Activated CD4-positive, alpha-beta T cell treated with anti-CD3 and anti-CD28 coated beads for 36 hours (primary cell): ENCODE data around the gene DEDD2. TPM values are rescaled to one million over a fixed set of nuclear protein-coding genes. Genes with fewer than 3 reads are reported as not detected.

Experiments
- ATAC-seq: fragments of 200-7000 bp; cut with Tn5 transposase; one replicate; pipeline ENCODE4 v1.10.0; 2021; ENCODE audit warnings: mild to moderate bottlenecking, moderate library complexity
- CTCF ChIA-PET: fragments of 350-600 bp; sonication (Branson Sonifier 250); formaldehyde crosslinking; loops from one replicate; lab custom pipeline; 2021; ENCODE audit warnings: antibody characterized with exemption; lab: Charles Lee
- POLR2A ChIA-PET: fragments of 350-600 bp; sonication (Branson Sonifier 250); formaldehyde crosslinking; loops from one replicate; lab custom pipeline; 2021; ENCODE audit warnings: antibody characterized with exemption, inconsistent platforms; lab: Charles Lee
- DNase-seq: peaks from one replicate; pipeline ENCODE4 v3.0.0-alpha.2; 2020
- H3K27ac Mint-ChIP-seq: one replicate; pipeline ENCODE4 v1.8.0; 2021; ENCODE audit warnings: mixed read lengths
- H3K27me3 Mint-ChIP-seq: one replicate; pipeline ENCODE4 v1.8.0; 2021; ENCODE audit warnings: mixed read lengths
- H3K36me3 Mint-ChIP-seq: one replicate; pipeline ENCODE4 v1.8.0; 2021; ENCODE audit warnings: low read depth, mixed read lengths
- H3K4me1 Mint-ChIP-seq: one replicate; pipeline ENCODE4 v1.8.0; 2021; ENCODE audit warnings: mixed read lengths
- H3K4me3 Mint-ChIP-seq: one replicate; pipeline ENCODE4 v1.8.0; 2021; ENCODE audit warnings: mild to moderate bottlenecking, moderate library complexity, mixed read lengths
- H3K9me3 Mint-ChIP-seq: one replicate; pipeline ENCODE4 v1.8.0; 2021; ENCODE audit warnings: low read depth, mixed read lengths
- intact Hi-C, 2 experiments: fragments of 100-400 bp; cut with DNase I in 1 of 2; cut with micrococcal nuclease in 1 of 2; formaldehyde crosslinking; loops; one replicate each; pipeline versions ENCODE4 v1.14.2 to v1.15.1; 2022 to 2024; cut with DNase I, micrococcal nuclease
- total RNA-seq, 2 experiments: library from RNA; stranded (reverse); gene quantifications; one replicate each; pipeline ENCODE4 v1.2.3, GENCODE V29; 2021

DEDD2 gene
- total RNA-seq, 2 experiments from 2014 or later: 25.9 to 27.3 TPM

- intact Hi-C loops: loop anchor here in 1 of 2 experiments (5.0 kb wide), 1 partner anchor 86 kb away; no protein-coding TSS in a partner anchor
- peaks cover 4% of the 10 kb centered on the region for H3K9me3 Mint-ChIP-seq
- ChIA-PET CTCF (interaction anchor here (0.6 kb wide), 1 partner anchor 33 kb away, joined by 3 read pairs; no protein-coding TSS in a partner anchor), POLR2A (no interaction called here)
- no peak for ATAC-seq
- H3K4me1 Mint-ChIP-seq: peaks cover 66% of the 10 kb centered on the region
- H3K36me3 Mint-ChIP-seq: peaks cover 40% of the 10 kb centered on the region
- H3K27me3 Mint-ChIP-seq: no peaks in the 10 kb centered on the region
- no peak for DNase-seq
- H3K4me3 Mint-ChIP-seq: no peak overlapping the region
- no peak overlapping the region for H3K27ac Mint-ChIP-seq
These were observed 21.2 kb downstream of the DEDD2 start for GRCh38 chr19:42196011-42197001.

DNA sequence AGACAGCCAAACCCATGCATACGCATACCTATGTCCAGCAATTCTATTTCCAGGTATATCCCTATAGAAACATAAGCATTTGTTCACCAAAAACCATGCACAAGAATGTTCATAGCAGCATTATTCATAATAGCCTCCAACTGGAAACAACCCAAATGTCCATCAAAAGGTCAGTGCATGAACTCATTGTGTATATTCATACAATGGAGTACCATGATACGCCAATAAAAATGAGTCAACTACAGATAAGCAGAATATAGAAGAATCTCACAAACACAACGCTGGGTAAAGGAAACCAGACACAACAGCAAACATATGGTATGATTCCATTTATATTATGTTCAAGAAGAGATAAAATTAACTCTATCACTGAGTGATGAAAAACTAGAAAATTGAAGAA lies 23.8 kb downstream of the DEDD2 start:
- CTCF ChIA-PET: interaction anchor here (1.6 kb wide), 1 partner anchor 85 kb away, joined by 4 read pairs; no protein-coding TSS in a partner anchor

GRCh38 chr19:42193294-42193693 lies 24.2 kb downstream of the DEDD2 start:
- H3K27me3 Mint-ChIP-seq: no peaks in the 10 kb centered on the region
- H3K36me3 Mint-ChIP-seq: peaks cover 21% of the 10 kb centered on the region
- DNase-seq (no peak), ATAC-seq (no peak)
- H3K27ac Mint-ChIP-seq: no peak overlapping the region
- peaks cover 4% of the 10 kb centered on the region for H3K9me3 Mint-ChIP-seq
- H3K4me1 Mint-ChIP-seq: peaks cover 46% of the 10 kb centered on the region
- H3K4me3 Mint-ChIP-seq: no peak overlapping the region
- intact Hi-C loops: no loop called here
- CTCF ChIA-PET: interaction anchor here (1.0 to 1.6 kb wide), 2 partner anchors 13 to 84 kb away, joined by 3 to 4 read pairs; no protein-coding TSS in a partner anchor
- POLR2A ChIA-PET: no interaction called here

More for the DNA sequence above, 23.8 kb downstream of the DEDD2 start:
- Mint-ChIP-seq H3K27me3 (no peaks in the 10 kb centered on the region), H3K9me3 (peaks cover 4% of the 10 kb centered on the region), H3K27ac (no peak overlapping the region), H3K4me3 (no peak overlapping the region), H3K36me3 (peaks cover 23% of the 10 kb centered on the region), H3K4me1 (peaks cover 49% of the 10 kb centered on the region)
- ATAC-seq (no peak), DNase-seq (no peak)
- intact Hi-C loops: no loop called here
- POLR2A ChIA-PET: no interaction called here

GRCh38 chr19:42191855-42192254 lies 25.6 kb downstream of the DEDD2 start:
- H3K27ac Mint-ChIP-seq: peak overlapping the region; percentile 72
- H3K36me3 Mint-ChIP-seq: peaks cover 12% of the 10 kb centered on the region
- peak; percentile 73 for DNase-seq
- no peaks in the 10 kb centered on the region for H3K27me3 Mint-ChIP-seq
- H3K9me3 Mint-ChIP-seq: peaks cover 4% of the 10 kb centered on the region
- POLR2A ChIA-PET: no interaction called here
- no peak overlapping the region for H3K4me3 Mint-ChIP-seq
- intact Hi-C loops: no loop called here
- ATAC-seq: peak; percentile 88
- peaks cover 41% of the 10 kb centered on the region for H3K4me1 Mint-ChIP-seq
- CTCF ChIA-PET: interaction anchor here (1.0 to 1.2 kb wide), 3 partner anchors 11 to 77 kb away, joined by 3 to 5 read pairs (median 4); no protein-coding TSS in a partner anchor

DNA sequence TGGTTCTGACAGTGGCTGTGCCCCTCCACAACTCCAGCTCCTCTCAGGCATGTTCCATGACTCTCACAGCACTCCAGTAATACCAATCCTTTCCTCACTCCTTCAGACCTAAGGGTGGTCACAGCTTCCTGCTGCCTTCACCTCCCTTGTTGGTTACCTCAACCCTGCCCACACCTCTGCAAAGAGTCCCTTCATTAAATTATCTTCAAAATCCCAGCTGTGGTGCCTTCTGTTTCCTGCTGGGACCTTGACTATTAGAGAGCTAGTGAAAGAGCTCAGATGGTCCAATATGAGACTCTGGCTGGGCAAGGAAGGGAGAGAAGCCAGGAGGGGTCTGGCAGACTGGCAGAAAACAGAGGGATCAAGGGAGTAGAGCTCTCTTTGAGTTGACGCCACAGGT lies 26.1 kb downstream of the DEDD2 start:
- ATAC-seq: no peak
- CTCF ChIA-PET: interaction anchor here (0.6 to 1.2 kb wide), 8 partner anchors 10 to 108 kb away, joined by 3 to 5 read pairs (median 3); no protein-coding TSS in a partner anchor

GRCh38 chr19:42189133-42189532 lies 28.3 kb downstream of the DEDD2 start:
- intact Hi-C loops: no loop called here
- ChIA-PET POLR2A (no interaction called here), CTCF (interaction anchor here (0.6 to 1.5 kb wide), 5 partner anchors 12 to 85 kb away, joined by 3 to 5 read pairs (median 3); no protein-coding TSS in a partner anchor)
- H3K36me3 Mint-ChIP-seq: peaks cover 7% of the 10 kb centered on the region
- no peak for ATAC-seq
- no peak for DNase-seq
- no peak overlapping the region for H3K4me3 Mint-ChIP-seq
- peaks cover 4% of the 10 kb centered on the region for H3K9me3 Mint-ChIP-seq
- no peaks in the 10 kb centered on the region for H3K27me3 Mint-ChIP-seq
- H3K27ac Mint-ChIP-seq: no peak overlapping the region
- H3K4me1 Mint-ChIP-seq: peaks cover 45% of the 10 kb centered on the region

More for the DNA sequence above, 26.1 kb downstream of the DEDD2 start:
- intact Hi-C loops: no loop called here
- Mint-ChIP-seq H3K36me3 (peaks cover 8% of the 10 kb centered on the region), H3K9me3 (peaks cover 4% of the 10 kb centered on the region), H3K27ac (peak overlapping the region; percentile 72), H3K4me3 (no peak overlapping the region), H3K4me1 (peaks cover 35% of the 10 kb centered on the region), H3K27me3 (no peaks in the 10 kb centered on the region)
- DNase-seq: no peak
- POLR2A ChIA-PET: no interaction called here

GRCh38 chr19:42188665-42189064 lies 28.8 kb downstream of the DEDD2 start:
- DNase-seq (no peak), ATAC-seq (no peak)
- POLR2A ChIA-PET: no interaction called here
- intact Hi-C loops: no loop called here
- no peak overlapping the region for H3K4me3 Mint-ChIP-seq
- H3K27ac Mint-ChIP-seq: no peak overlapping the region
- CTCF ChIA-PET: interaction anchor here (0.6 to 1.5 kb wide), 5 partner anchors 12 to 84 kb away, joined by 3 to 5 read pairs (median 3); no protein-coding TSS in a partner anchor
- H3K9me3 Mint-ChIP-seq: peaks cover 4% of the 10 kb centered on the region
- no peaks in the 10 kb centered on the region for H3K27me3 Mint-ChIP-seq
- H3K36me3 Mint-ChIP-seq: peaks cover 4% of the 10 kb centered on the region
- H3K4me1 Mint-ChIP-seq: peaks cover 46% of the 10 kb centered on the region

DNA sequence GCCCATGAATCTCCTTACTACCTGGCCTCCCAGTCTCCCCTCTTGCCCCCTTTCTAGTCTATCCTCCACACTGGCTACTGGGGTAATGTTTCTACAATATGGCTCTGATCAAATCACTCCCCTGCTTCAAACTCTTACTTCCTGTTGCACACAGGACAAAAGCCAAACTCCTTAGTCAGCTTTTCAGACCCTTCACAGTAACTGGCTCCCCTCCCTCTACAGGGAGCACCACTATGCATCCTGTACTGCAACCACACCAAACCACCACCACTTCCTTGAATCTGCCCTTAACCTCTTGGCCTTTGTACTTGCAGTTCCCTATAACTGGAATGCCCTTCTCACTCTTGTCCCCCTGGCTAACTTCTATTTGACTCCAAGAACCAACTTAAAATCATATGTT lies 32.2 kb downstream of the DEDD2 start:
- Mint-ChIP-seq H3K27ac (peak overlapping the region; percentile 39), H3K27me3 (no peaks in the 10 kb centered on the region), H3K9me3 (no peaks in the 10 kb centered on the region), H3K4me3 (no peak overlapping the region), H3K36me3 (no peaks in the 10 kb centered on the region), H3K4me1 (peaks cover 31% of the 10 kb centered on the region)
- intact Hi-C loops: no loop called here
- ChIA-PET POLR2A (interaction anchor here (0.6 kb wide), 1 partner anchor 43 kb away, joined by 4 read pairs; no protein-coding TSS in a partner anchor), CTCF (interaction anchor here (0.7 to 4.6 kb wide), 13 partner anchors 9 to 138 kb away, joined by 3 to 37 read pairs (median 3); partner anchors contain the start of gene POU2F2)
- no peak for DNase-seq
- ATAC-seq: peak; percentile 65

DNA sequence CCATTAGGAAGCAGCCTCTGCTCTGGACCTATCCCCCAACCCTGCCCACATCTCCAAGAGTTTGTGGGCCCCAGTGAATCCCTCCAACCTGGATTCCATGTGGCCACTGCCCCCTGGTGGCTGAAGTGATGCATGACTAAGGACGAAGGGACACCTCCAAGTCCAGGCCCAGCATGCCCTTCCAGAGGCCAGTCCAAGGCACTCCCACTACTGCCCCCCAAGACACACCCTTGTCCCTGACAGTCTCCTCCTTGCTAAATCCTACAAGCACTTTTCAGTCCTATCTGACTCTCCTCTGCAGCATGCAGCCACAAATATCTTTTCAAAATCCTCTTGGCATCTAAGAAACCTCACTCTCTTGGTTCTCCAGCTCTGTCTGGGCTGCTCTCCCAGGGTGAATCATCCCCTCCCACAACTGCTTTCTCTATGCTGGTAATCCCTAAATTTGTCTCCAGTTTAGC lies 33.0 kb downstream of the DEDD2 start:
- Mint-ChIP-seq H3K36me3 (no peaks in the 10 kb centered on the region), H3K9me3 (no peaks in the 10 kb centered on the region), H3K4me3 (no peak overlapping the region), H3K27me3 (peaks cover 4% of the 10 kb centered on the region), H3K27ac (peak overlapping the region; percentile 6), H3K4me1 (peaks cover 31% of the 10 kb centered on the region)
- ChIA-PET CTCF (interaction anchor here (0.6 to 4.6 kb wide), 14 partner anchors 8 to 117 kb away, joined by 3 to 37 read pairs (median 4); partner anchors contain the start of gene POU2F2), POLR2A (interaction anchor here (0.6 kb wide), 1 partner anchor 44 kb away, joined by 4 read pairs; no protein-coding TSS in a partner anchor)
- peak; percentile 86 for DNase-seq
- intact Hi-C loops: loop anchor here (1.0 kb wide), 2 partner anchors 51 to 76 kb away; no protein-coding TSS in a partner anchor
- peak; percentile 82 for ATAC-seq

DNA sequence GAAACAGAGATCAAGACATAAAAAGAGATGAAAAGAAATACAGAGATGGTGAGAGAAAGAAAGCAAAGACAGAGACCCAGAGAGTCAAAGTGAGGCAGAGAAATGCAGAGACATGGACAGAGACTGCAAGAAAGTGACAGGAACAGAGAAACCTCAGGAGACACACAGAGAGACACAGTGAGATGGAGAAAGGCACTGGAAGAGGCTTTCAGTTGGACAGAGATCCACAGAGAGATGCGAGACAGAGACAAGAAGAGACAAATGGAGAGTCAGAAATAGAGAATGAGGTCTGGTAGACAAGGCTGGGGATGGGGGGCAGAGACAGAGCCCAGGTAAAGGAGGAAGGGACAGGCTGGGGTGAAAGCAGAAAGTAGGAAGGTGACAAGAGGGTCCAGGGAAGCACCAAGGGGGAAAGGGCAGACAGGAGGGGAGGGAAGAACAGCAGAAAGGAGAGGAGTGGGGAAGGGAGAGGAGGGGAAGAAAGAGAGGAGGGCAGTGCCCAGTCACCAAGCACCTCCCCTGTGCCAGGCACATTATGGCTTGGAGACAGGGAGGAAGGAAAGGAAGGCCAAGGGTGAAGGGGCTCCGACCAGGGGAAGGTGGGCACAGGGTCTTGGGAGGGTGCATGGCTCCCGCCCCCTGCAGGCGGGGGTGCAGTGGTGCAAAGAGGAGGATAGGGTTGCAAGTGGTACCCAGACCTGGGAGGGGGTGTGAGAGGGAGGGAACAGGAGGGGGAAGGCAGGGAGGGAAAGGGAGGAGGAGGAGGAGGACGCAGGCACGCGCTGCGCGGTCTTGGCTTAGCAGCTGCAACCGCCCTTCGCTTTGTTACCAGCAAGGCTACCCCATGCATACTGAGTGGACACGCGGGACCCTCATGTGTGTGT lies 38.4 kb downstream of the DEDD2 start:
- ATAC-seq (peak; percentile 17), DNase-seq (peak; percentile 44)
- POLR2A ChIA-PET: no interaction called here

More for the DNA sequence above, 38.4 kb downstream of the DEDD2 start:
- CTCF ChIA-PET: no interaction called here
- Mint-ChIP-seq H3K9me3 (no peaks in the 10 kb centered on the region), H3K27ac (no peak overlapping the region), H3K27me3 (peaks cover 24% of the 10 kb centered on the region), H3K36me3 (no peaks in the 10 kb centered on the region), H3K4me3 (no peak overlapping the region), H3K4me1 (peaks cover 21% of the 10 kb centered on the region)
- intact Hi-C loops: no loop called here
